ENCODE results near the gene MYO10.

Gene MYO10

GRCh38 chr5:16712620-16713019 is 223.5 kb downstream of the MYO10 start:
- Mint-ChIP-seq H3K4me1 (no peaks in the 10 kb centered on the region), H3K27me3 (peaks cover 5% of the 10 kb centered on the region), H3K4me3 (no peak overlapping the region), H3K27ac (no peak overlapping the region), H3K36me3 (no peaks in the 10 kb centered on the region), H3K9me3 (no peaks in the 10 kb centered on the region)
- no peak for ATAC-seq (ENCODE audit: low read depth)
- no peak for DNase-seq (ENCODE audit: low spot score in 2 of 2)

GRCh38 chr5:16712178-16712577 is 223.9 kb downstream of the MYO10 start:
- Mint-ChIP-seq H3K27me3 (peaks cover 5% of the 10 kb centered on the region), H3K9me3 (no peaks in the 10 kb centered on the region), H3K4me3 (no peak overlapping the region), H3K27ac (no peak overlapping the region), H3K4me1 (no peaks in the 10 kb centered on the region), H3K36me3 (no peaks in the 10 kb centered on the region)
- no peak for ATAC-seq (ENCODE audit: low read depth)
- DNase-seq (ENCODE audit: low spot score in 2 of 2), result no peak

GRCh38 chr5:16709691-16710433 is 226.2 kb downstream of the MYO10 start:
- no peak for ATAC-seq (ENCODE audit: low read depth)
- Mint-ChIP-seq H3K4me1 (no peaks in the 10 kb centered on the region), H3K27ac (no peak overlapping the region), H3K27me3 (peaks cover 8% of the 10 kb centered on the region), H3K36me3 (no peaks in the 10 kb centered on the region), H3K4me3 (no peak overlapping the region), H3K9me3 (peaks cover 4% of the 10 kb centered on the region)
- no peak for DNase-seq (ENCODE audit: low spot score in 2 of 2)

GRCh38 chr5:16707869-16708192 is 228.3 kb downstream of the MYO10 start:
- no peaks in the 10 kb centered on the region for H3K4me1 Mint-ChIP-seq
- no peak overlapping the region for H3K4me3 Mint-ChIP-seq
- DNase-seq (ENCODE audit: low spot score in 2 of 2) (no peak), ATAC-seq (ENCODE audit: low read depth) (no peak)
- H3K27me3 Mint-ChIP-seq, result peaks cover 6% of the 10 kb centered on the region
- peaks cover 5% of the 10 kb centered on the region for H3K9me3 Mint-ChIP-seq
- H3K36me3 Mint-ChIP-seq, result no peaks in the 10 kb centered on the region
- H3K27ac Mint-ChIP-seq, result no peak overlapping the region

GRCh38 chr5:16707168-16707868 is 228.8 kb downstream of the MYO10 start:
- Mint-ChIP-seq H3K9me3 (peaks cover 5% of the 10 kb centered on the region), H3K36me3 (no peaks in the 10 kb centered on the region), H3K4me1 (no peaks in the 10 kb centered on the region), H3K4me3 (no peak overlapping the region), H3K27ac (no peak overlapping the region), H3K27me3 (peaks cover 6% of the 10 kb centered on the region)
- DNase-seq (ENCODE audit: low spot score in 2 of 2) (no peak), ATAC-seq (ENCODE audit: low read depth) (no peak)

GRCh38 chr5:16704945-16705344 is 231.1 kb downstream of the MYO10 start:
- Mint-ChIP-seq H3K4me1 (no peaks in the 10 kb centered on the region), H3K36me3 (no peaks in the 10 kb centered on the region), H3K27ac (no peak overlapping the region), H3K9me3 (peaks cover 5% of the 10 kb centered on the region), H3K4me3 (no peak overlapping the region), H3K27me3 (peaks cover 6% of the 10 kb centered on the region)
- DNase-seq (ENCODE audit: low spot score in 2 of 2) (no peak), ATAC-seq (ENCODE audit: low read depth) (no peak)

- ATAC-seq (ENCODE audit: low read depth), result no peak
- H3K36me3 Mint-ChIP-seq, result no peaks in the 10 kb centered on the region
- no peak overlapping the region for H3K4me3 Mint-ChIP-seq
- H3K27me3 Mint-ChIP-seq, result peaks cover 6% of the 10 kb centered on the region
- H3K4me1 Mint-ChIP-seq, result no peaks in the 10 kb centered on the region
- no peak overlapping the region for H3K27ac Mint-ChIP-seq
- peaks cover 5% of the 10 kb centered on the region for H3K9me3 Mint-ChIP-seq
- no peak for DNase-seq (ENCODE audit: low spot score in 2 of 2)
Observed at GRCh38 chr5:16702964-16703363, 233.1 kb downstream of the MYO10 start.

- no peaks in the 10 kb centered on the region for H3K4me1 Mint-ChIP-seq
Observed at GRCh38 chr5:16701134-16702099, 234.7 kb downstream of the MYO10 start.

GRCh38 chr5:16700081-16700480 is 236.0 kb downstream of the MYO10 start:
- no peaks in the 10 kb centered on the region for H3K4me1 Mint-ChIP-seq
- peaks cover 2% of the 10 kb centered on the region for H3K9me3 Mint-ChIP-seq
- H3K4me3 Mint-ChIP-seq, result no peak overlapping the region
- peaks cover 4% of the 10 kb centered on the region for H3K27me3 Mint-ChIP-seq
- no peak overlapping the region for H3K27ac Mint-ChIP-seq
- no peak for ATAC-seq (ENCODE audit: low read depth)
- no peak for DNase-seq (ENCODE audit: low spot score in 2 of 2)
- no peaks in the 10 kb centered on the region for H3K36me3 Mint-ChIP-seq

More at GRCh38 chr5:16701134-16702099, 234.7 kb downstream of the MYO10 start:
- peaks cover 2% of the 10 kb centered on the region for H3K9me3 Mint-ChIP-seq
- H3K27me3 Mint-ChIP-seq, result peaks cover 6% of the 10 kb centered on the region
- H3K36me3 Mint-ChIP-seq, result no peaks in the 10 kb centered on the region
- no peak for ATAC-seq (ENCODE audit: low read depth)
- no peak overlapping the region for H3K4me3 Mint-ChIP-seq
- no peak for DNase-seq (ENCODE audit: low spot score in 2 of 2)
- no peak overlapping the region for H3K27ac Mint-ChIP-seq

GRCh38 chr5:16695779-16696178 is 240.3 kb downstream of the MYO10 start:
- peaks cover 3% of the 10 kb centered on the region for H3K27me3 Mint-ChIP-seq
- H3K9me3 Mint-ChIP-seq, result no peaks in the 10 kb centered on the region
- DNase-seq (ENCODE audit: low spot score in 2 of 2) (no peak), ATAC-seq (ENCODE audit: low read depth) (no peak)
- no peaks in the 10 kb centered on the region for H3K36me3 Mint-ChIP-seq
- no peak overlapping the region for H3K4me3 Mint-ChIP-seq
- no peak overlapping the region for H3K27ac Mint-ChIP-seq
- no peaks in the 10 kb centered on the region for H3K4me1 Mint-ChIP-seq

- no peaks in the 10 kb centered on the region for H3K36me3 Mint-ChIP-seq
- H3K4me1 Mint-ChIP-seq, result no peaks in the 10 kb centered on the region
- H3K27ac Mint-ChIP-seq, result no peak overlapping the region
- ATAC-seq (ENCODE audit: low read depth) (no peak), DNase-seq (ENCODE audit: low spot score in 2 of 2) (no peak)
- H3K4me3 Mint-ChIP-seq, result no peak overlapping the region
- H3K27me3 Mint-ChIP-seq, result peaks cover 1% of the 10 kb centered on the region
- no peaks in the 10 kb centered on the region for H3K9me3 Mint-ChIP-seq
Observed at GRCh38 chr5:16693879-16694278, 242.2 kb downstream of the MYO10 start.

GRCh38 chr5:16691731-16692130 is 244.4 kb downstream of the MYO10 start:
- no peaks in the 10 kb centered on the region for H3K4me1 Mint-ChIP-seq
- H3K9me3 Mint-ChIP-seq, result no peaks in the 10 kb centered on the region
- no peak overlapping the region for H3K4me3 Mint-ChIP-seq
- DNase-seq (ENCODE audit: low spot score in 2 of 2) (no peak), ATAC-seq (ENCODE audit: low read depth) (no peak)
- no peak overlapping the region for H3K27ac Mint-ChIP-seq
- no peaks in the 10 kb centered on the region for H3K27me3 Mint-ChIP-seq
- H3K36me3 Mint-ChIP-seq, result no peaks in the 10 kb centered on the region

GRCh38 chr5:16690243-16690852 is 245.7 kb downstream of the MYO10 start:
- H3K27me3 Mint-ChIP-seq, result no peaks in the 10 kb centered on the region

GRCh38 chr5:16687898-16688297 is 248.2 kb downstream of the MYO10 start:
- no peaks in the 10 kb centered on the region for H3K36me3 Mint-ChIP-seq

More at GRCh38 chr5:16690243-16690852, 245.7 kb downstream of the MYO10 start:
- Mint-ChIP-seq H3K4me3 (no peak overlapping the region), H3K9me3 (no peaks in the 10 kb centered on the region), H3K4me1 (no peaks in the 10 kb centered on the region), H3K27ac (no peak overlapping the region), H3K36me3 (no peaks in the 10 kb centered on the region)
- ATAC-seq (ENCODE audit: low read depth), result no peak
- DNase-seq (ENCODE audit: low spot score in 2 of 2), result no peak

More at GRCh38 chr5:16687898-16688297, 248.2 kb downstream of the MYO10 start:
- H3K4me1 Mint-ChIP-seq, result no peaks in the 10 kb centered on the region
- H3K27ac Mint-ChIP-seq, result no peak overlapping the region
- no peak overlapping the region for H3K4me3 Mint-ChIP-seq
- ATAC-seq (ENCODE audit: low read depth), result no peak
- no peak for DNase-seq (ENCODE audit: low spot score in 2 of 2)
- H3K27me3 Mint-ChIP-seq, result no peaks in the 10 kb centered on the region
- no peaks in the 10 kb centered on the region for H3K9me3 Mint-ChIP-seq
